K562 (cell line): ENCODE measurements around the gene NCF2. TPM values are rescaled to one million over a fixed set of nuclear protein-coding genes. Genes with fewer than 3 reads are reported as not detected.

Experiments
- ATAC-seq: fragments of 200-7000 bp; cut with Tn5 transposase; 3 replicates; pipeline ENCODE4 v1.9.1; 2020; ENCODE audit warnings: moderate library complexity
- BruUV-seq: library from RNA; stranded (reverse); fragments of 400-500 nt; replicated peaks from 2 replicates; lab custom pipeline; 2021; lab: Mats Ljungman, UMichigan
- CTCF ChIA-PET: fragments of 300-600 bp; formaldehyde crosslinking; extraction: SDS; loops from one replicate; lab custom pipeline; 2021; ENCODE audit warnings: low intra/inter-chr PET ratio; lab: Yijun Ruan, JAX
- POLR2A ChIA-PET: fragments of 300-600, 350-650 bp; sonication (Branson Sonifier 250); formaldehyde crosslinking; extraction: SDS; loops from one replicate; lab custom pipeline; 2021; ENCODE audit warnings: antibody characterized with exemption, inconsistent platforms; lab: Yijun Ruan, JAX
- DNase-seq, 4 experiments: peaks; one replicate each; pipeline versions ENCODE4 v3.0.0 to v3.0.0-alpha.2; 2011 to 2018; ENCODE audit warnings: low spot score in 3 of 4, mixed read lengths in 3 of 4; ENCODE audit errors: extremely low read depth in 1 of 4
- FAIRE-seq: peaks from 2 replicates; lab custom pipeline; 2011; peaks lifted over from hg19 to GRCh38; lab: Jason Lieb, UNC
- H2AFZ ChIP-seq: 2 replicates; pipeline ENCODE4 v1.6.0; 2011; ENCODE audit warnings: low read depth, low read length, control low read depth, inconsistent platforms
- H3K27ac ChIP-seq: fragments of 200-600 bp; 3 replicates; pipeline ENCODE4 v1.8.0; 2011; ENCODE audit warnings: low read depth, mild to moderate bottlenecking, control low read depth, inconsistent platforms, low read length, moderate library complexity, mixed read lengths; ENCODE audit errors: extremely low read depth
- H3K27me3 ChIP-seq, 2 experiments: fragments of 300-600 bp in 1 of 2; 2 replicates in 1 of 2; 3 replicates in 1 of 2; pipeline versions ENCODE4 v1.6.0 to v1.8.0; 2011; ENCODE audit warnings: inconsistent platforms in 2 of 2, low read length in 2 of 2, mild to moderate bottlenecking in 1 of 2, mixed read lengths in 1 of 2, moderate library complexity in 1 of 2; ENCODE audit not compliant: control insufficient read depth in 2 of 2, insufficient read depth in 2 of 2
- H3K36me3 ChIP-seq: fragments of 300-600 bp; 3 replicates; pipeline ENCODE4 v1.8.0; 2011; ENCODE audit warnings: mild to moderate bottlenecking, low read length, inconsistent platforms; ENCODE audit not compliant: control insufficient read depth, insufficient read depth
- H3K4me1 ChIP-seq, 2 experiments: fragments of 200-600 bp in 1 of 2; replicated peaks in 1 of 2; 2 replicates in 1 of 2; 3 replicates in 1 of 2; pipeline versions ENCODE4 v1.5.1 to v1.8.0; 2011; ENCODE audit warnings: inconsistent platforms in 2 of 2, low read length in 2 of 2, mild to moderate bottlenecking in 1 of 2, mixed read lengths in 1 of 2, moderate library complexity in 1 of 2; ENCODE audit not compliant: control insufficient read depth in 2 of 2, insufficient read depth in 2 of 2
- H3K4me2 ChIP-seq: 2 replicates; pipeline ENCODE4 v1.6.1; 2011; ENCODE audit warnings: low read length, control low read depth, inconsistent platforms, mixed read lengths; ENCODE audit not compliant: insufficient read depth
- H3K4me3 ChIP-seq: fragments of 200-600 bp; sonication (generic), shearing (Covaris generic); 2 replicates; pipeline ENCODE4 v1.5.1; 2016; ENCODE audit warnings: control low read depth, inconsistent platforms
- H3K79me2 ChIP-seq: fragments of 200-600 bp; 3 replicates; pipeline ENCODE4 v1.8.0; 2011; ENCODE audit warnings: low read length, inconsistent platforms; ENCODE audit not compliant: control insufficient read depth, insufficient read depth
- H3K9ac ChIP-seq, 2 experiments: 2 replicates each; pipeline versions ENCODE4 v1.6.0 to v1.6.1; 2011; ENCODE audit warnings: low read depth in 2 of 2, low read length in 2 of 2, control low read depth in 1 of 2, inconsistent platforms in 1 of 2, mild to moderate bottlenecking in 1 of 2, mixed read lengths in 1 of 2; ENCODE audit not compliant: insufficient read depth in 1 of 2
- H3K9me1 ChIP-seq: one replicate; pipeline ENCODE4 v1.6.0; 2011; ENCODE audit warnings: inconsistent platforms, mild to moderate bottlenecking, low read length, moderate library complexity; ENCODE audit not compliant: control insufficient read depth, insufficient read depth
- H3K9me3 ChIP-seq: replicated peaks from 2 replicates; pipeline ENCODE4 v1.5.1; 2011; ENCODE audit warnings: low read depth, low read length, inconsistent platforms; ENCODE audit not compliant: control insufficient read depth, insufficient read depth
- H4K20me1 ChIP-seq: replicated peaks from 2 replicates; pipeline ENCODE4 v1.6.1; 2011; ENCODE audit warnings: low read length, inconsistent platforms, mixed read lengths; ENCODE audit not compliant: control insufficient read depth, insufficient read depth
- CBX1 ChIP-seq: sonication (generic); IDR thresholded peaks from 2 replicates; pipeline ENCODE4 v1.6.1; 2016; ENCODE audit warnings: antibody characterized with exemption, low read depth, mild to moderate bottlenecking
- CXXC5 ChIP-seq: fragments of 250-450 bp; sonication (Bioruptor Pico); IDR thresholded peaks from 2 replicates; pipeline ENCODE4 v1.8.0; 2022; ENCODE audit warnings: inconsistent platforms, mild to moderate bottlenecking, moderate library complexity
- FOXA3 ChIP-seq, 2 experiments: fragments of 450-650 bp in 1 of 2; sonication (generic) in 1 of 2; formaldehyde crosslinking; IDR thresholded peaks in 1 of 2; conservative IDR thresholded peaks in 1 of 2; 2 replicates each; pipeline versions ENCODE4 v1.4.0 to v1.8.0; 2020 to 2022; ENCODE audit warnings: mild to moderate bottlenecking in 2 of 2, missing genetic modification reagents in 1 of 2
- RB1 ChIP-seq: fragments of 450-650 bp; IDR thresholded peaks from 2 replicates; pipeline ENCODE4 v1.6.1; 2017; ENCODE audit warnings: low read depth, mild to moderate bottlenecking
- STAT5A ChIP-seq: IDR thresholded peaks from 2 replicates; pipeline ENCODE4 v1.6.1; 2012; ENCODE audit warnings: low read length, inconsistent platforms, borderline replicate concordance
- USF2 ChIP-seq: sonication (generic); formaldehyde crosslinking; IDR thresholded peaks from 2 replicates; pipeline ENCODE4 v1.5.0; 2020; ENCODE audit warnings: missing genetic modification reagents
- ZNF146 ChIP-seq: IDR thresholded peaks from one replicate; pipeline ENCODE4 v1.6.1; 2018; ENCODE audit warnings: missing compliant biosample characterization; ENCODE audit not compliant: unreplicated experiment
- ZNF184 ChIP-seq: sonication (generic); formaldehyde crosslinking; IDR thresholded peaks from 2 replicates; pipeline ENCODE4 v1.5.0; 2020; ENCODE audit warnings: missing genetic modification reagents
- WGBS: fragments of 100-300 bp; shearing (Covaris generic); methylation state at CpG from one replicate; pipeline ENCODE4 v1.1.6; 2016; ENCODE audit warnings: low coverage, mixed read lengths; ENCODE audit not compliant: insufficient coverage; ENCODE audit errors: missing lambda C conversion rate; 5-methylcytosine and 5-hydroxymethylcytosine counted together
- in situ Hi-C: fragments of 300-500 bp; cut with MboI; formaldehyde crosslinking; loops from 4 replicates; pipeline ENCODE4 v1.15.0; 2018; ENCODE audit warnings: inconsistent platforms, mixed read lengths
- intact Hi-C: fragments of 100-400 bp; cut with micrococcal nuclease; formaldehyde crosslinking; loops from 2 replicates; pipeline ENCODE4 v1.14.2; 2022
- polyA plus RNA-seq, 8 experiments: library from polyadenylated mRNA; depleted of rRNA in 4 of 8; stranded (reverse) in 5 of 8; unstranded in 3 of 8; fragments of >200 nt; fragmentation: Nextera tagmentation in 2 of 8; fragmentation: Illumina TruSeq in 1 of 8; extraction: Ambion mirVana in 2 of 8; extraction: Trizol in 1 of 8; gene quantifications; 2 replicates each; pipeline versions ENCODE4 v1.2.1 to v1.2.3, GENCODE V29; 2011 to 2014; ENCODE audit warnings: inconsistent platforms in 1 of 8, missing spikeins in 1 of 8
- total RNA-seq, 7 experiments: library from RNA; depleted of rRNA in 6 of 7; stranded (reverse); fragments of >200 nt in 6 of 7; fragmentation: Illumina TruSeq in 2 of 7; extraction: Trizol in 2 of 7; gene quantifications; 2 replicates each; pipeline versions ENCODE4 v1.2.1 to v1.2.3, GENCODE V29; 2011 to 2021; ENCODE audit warnings: low replicate concordance in 1 of 7
- TF ChIP-seq, protein P1 (sequence below): conservative IDR thresholded peaks from 2 replicates; pipeline ENCODE4 v1.6.1; 2011; ENCODE audit warnings: low read depth, mild to moderate bottlenecking, low read length; ENCODE audit not compliant: control insufficient read depth

The NCF2 gene
- total and polyA plus RNA-seq, 9 of the 15 experiments (the other 6 are each of a cell fraction or from before 2014, with no cell fraction given), result 0.07 to 0.54 (median 0.16) TPM; not detected in 3

DNA sequence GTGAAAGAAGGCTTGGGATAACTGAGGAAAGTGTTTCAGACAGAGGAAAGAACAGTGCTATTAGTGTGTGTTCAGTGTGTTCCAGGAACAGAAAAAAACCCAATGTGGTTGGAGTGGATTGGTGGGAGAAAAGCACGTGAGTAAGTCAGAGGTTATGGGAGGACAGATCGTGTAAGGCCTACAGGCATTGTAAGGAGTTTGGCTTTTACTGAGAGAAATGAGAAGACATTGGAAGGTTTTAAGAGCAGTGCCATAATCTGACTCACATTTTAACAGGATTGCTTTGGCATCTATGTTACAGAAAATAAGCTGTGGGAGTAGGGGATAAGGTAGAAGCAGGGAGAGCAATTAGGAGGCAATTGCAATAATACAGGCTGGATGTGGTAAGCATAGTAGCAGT, 40.5 kb upstream of the NCF2 start:
- FAIRE-seq (no peak), DNase-seq (no peak)
- intact Hi-C loops, result loop anchor here (10.0 kb wide), 1 partner anchor 424 kb away; the partner anchor contains the start of gene TSEN15

More for the DNA sequence above, 40.5 kb upstream of the NCF2 start:
- Histone ChIP-seq H3K79me2 (peaks cover 39% of the 10 kb centered on the region), H3K4me2 (no peak overlapping the region), H3K27me3 (no peaks in the 10 kb centered on the region), H3K4me1 (peaks cover 0 to 9% of the 10 kb centered on the region in 2 experiments; a peak in 2 of 5 replicates), H3K9me3 (no peaks in the 10 kb centered on the region), H3K9me1 (no peaks in the 10 kb centered on the region), H4K20me1 (no peaks in the 10 kb centered on the region), H3K4me3 (no peak overlapping the region), H3K36me3 (peaks cover 48% of the 10 kb centered on the region), H3K27ac (no peak overlapping the region), H2AFZ (no peak overlapping the region), H3K9ac (no peak overlapping the region)
- ChIA-PET CTCF (no interaction called here), POLR2A (interaction anchor here (0.8 kb wide), 1 partner anchor 8 kb away, joined by 3 read pairs; no protein-coding TSS in a partner anchor)
- in situ Hi-C loops, result no loop called here
- 84% methylated on average over 2 of the region's 2 CpGs for WGBS
- ATAC-seq, result no peak
- BruUV-seq, result no TSS peak
- TF ChIP-seq ZNF184 (no peak), FOXA3 (CRISPR knock-in tag; conservative IDR thresholded peaks at IDR 0.05 in 1 of 2, IDR thresholded peaks at IDR 0.05 in 1 of 2) (no peak), CXXC5 (CRISPR knock-in tag) (no peak), RB1 (no peak), ZNF146 (CRISPR knock-in tag) (no peak), CBX1 (no peak), USF2 (CRISPR knock-in tag) (no peak), STAT5A (no peak)
- TF ChIP-seq, protein P1, sequence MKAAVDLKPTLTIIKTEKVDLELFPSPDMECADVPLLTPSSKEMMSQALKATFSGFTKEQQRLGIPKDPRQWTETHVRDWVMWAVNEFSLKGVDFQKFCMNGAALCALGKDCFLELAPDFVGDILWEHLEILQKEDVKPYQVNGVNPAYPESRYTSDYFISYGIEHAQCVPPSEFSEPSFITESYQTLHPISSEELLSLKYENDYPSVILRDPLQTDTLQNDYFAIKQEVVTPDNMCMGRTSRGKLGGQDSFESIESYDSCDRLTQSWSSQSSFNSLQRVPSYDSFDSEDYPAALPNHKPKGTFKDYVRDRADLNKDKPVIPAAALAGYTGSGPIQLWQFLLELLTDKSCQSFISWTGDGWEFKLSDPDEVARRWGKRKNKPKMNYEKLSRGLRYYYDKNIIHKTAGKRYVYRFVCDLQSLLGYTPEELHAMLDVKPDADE, result no peak
